Liver (tissue), 3 donors: ENCODE measurements around the gene ERO1B.

ENCODE experiments used
- ATF3 ChIP-seq: IDR thresholded peaks from 2 replicates; pipeline ENCODE4 v1.6.1; 2016; ENCODE audit warnings: antibody characterized with exemption
- CTCF ChIP-seq: fragments of 150-350 bp; IDR thresholded peaks from 2 replicates; pipeline ENCODE4 v1.5.1; 2017; ENCODE audit warnings: improper control_type of control experiment, low read depth, low read length; ENCODE audit not compliant: missing input control
- EGR1 ChIP-seq, 2 donors: IDR thresholded peaks; 2 replicates each; pipeline ENCODE4 v1.6.1; 2016 to 2018; ENCODE audit warnings: antibody characterized with exemption in 2 of 2, low read depth in 2 of 2
- FOXA1 ChIP-seq: IDR thresholded peaks from 2 replicates; pipeline ENCODE4 v1.6.1; 2016; ENCODE audit warnings: antibody characterized with exemption
- JUND ChIP-seq, 2 donors: IDR thresholded peaks; 2 replicates each; pipeline ENCODE4 v1.6.1; 2016; ENCODE audit warnings: antibody characterized with exemption in 2 of 2
- MAX ChIP-seq: IDR thresholded peaks from 2 replicates; pipeline ENCODE4 v1.6.1; 2016; ENCODE audit warnings: antibody characterized with exemption
- NR2F2 ChIP-seq: IDR thresholded peaks from 2 replicates; pipeline ENCODE4 v1.6.1; 2016; ENCODE audit warnings: antibody characterized with exemption
- RAD21 ChIP-seq, 2 donors: IDR thresholded peaks; 2 replicates each; pipeline ENCODE4 v1.6.1; 2016; ENCODE audit warnings: antibody characterized with exemption in 2 of 2, mild to moderate bottlenecking in 2 of 2
- RXRA ChIP-seq, 2 donors: IDR thresholded peaks; 2 replicates each; pipeline ENCODE4 v1.6.1; 2017 to 2018; ENCODE audit warnings: antibody characterized with exemption in 2 of 2, mild to moderate bottlenecking in 1 of 2
- SP1 ChIP-seq: IDR thresholded peaks from 2 replicates; pipeline ENCODE4 v1.6.1; 2018; ENCODE audit warnings: antibody characterized with exemption, mild to moderate bottlenecking
- TAF1 ChIP-seq: conservative IDR thresholded peaks from 2 replicates; pipeline ENCODE4 v1.6.1; 2016; ENCODE audit warnings: antibody characterized with exemption, mild to moderate bottlenecking
- YY1 ChIP-seq: IDR thresholded peaks from 2 replicates; pipeline ENCODE4 v1.6.1; 2016; ENCODE audit warnings: antibody characterized with exemption, mild to moderate bottlenecking
- ZBTB33 ChIP-seq: IDR thresholded peaks from 2 replicates; pipeline ENCODE4 v1.6.1; 2016; ENCODE audit warnings: antibody characterized with exemption
- TF ChIP-seq, protein P1 (sequence below): IDR thresholded peaks from 2 replicates; pipeline ENCODE4 v1.6.1; 2016; ENCODE audit warnings: antibody characterized with exemption, mild to moderate bottlenecking
- donor health status: healthy.
- donor health status: healthy.

DNA sequence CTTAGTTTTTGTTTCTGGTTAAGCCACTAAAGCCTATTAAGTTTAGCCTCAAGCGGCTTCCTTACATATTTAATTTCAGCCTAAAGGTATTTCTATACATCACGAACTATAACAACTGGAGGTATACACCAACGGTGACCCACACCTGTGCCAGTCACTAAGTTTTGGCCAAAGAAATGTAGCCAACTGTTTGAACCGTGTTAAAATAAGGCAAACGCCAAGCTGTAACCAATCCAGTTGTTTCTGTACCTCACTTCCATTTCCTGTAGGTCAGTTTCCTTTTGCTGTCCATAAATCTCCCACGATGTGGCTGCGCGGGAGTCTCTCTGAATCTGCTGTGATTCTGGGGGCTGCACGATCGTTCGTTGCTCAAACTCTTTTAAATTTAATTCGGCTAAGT is 5.6 kb upstream of the ERO1B start:
- no peak for TF ChIP-seq CTCF
- TF ChIP-seq NR2F2: no peak
- no peak for TF ChIP-seq JUND (IDR thresholded peaks at IDR 0.05)
- TF ChIP-seq, protein P1, sequence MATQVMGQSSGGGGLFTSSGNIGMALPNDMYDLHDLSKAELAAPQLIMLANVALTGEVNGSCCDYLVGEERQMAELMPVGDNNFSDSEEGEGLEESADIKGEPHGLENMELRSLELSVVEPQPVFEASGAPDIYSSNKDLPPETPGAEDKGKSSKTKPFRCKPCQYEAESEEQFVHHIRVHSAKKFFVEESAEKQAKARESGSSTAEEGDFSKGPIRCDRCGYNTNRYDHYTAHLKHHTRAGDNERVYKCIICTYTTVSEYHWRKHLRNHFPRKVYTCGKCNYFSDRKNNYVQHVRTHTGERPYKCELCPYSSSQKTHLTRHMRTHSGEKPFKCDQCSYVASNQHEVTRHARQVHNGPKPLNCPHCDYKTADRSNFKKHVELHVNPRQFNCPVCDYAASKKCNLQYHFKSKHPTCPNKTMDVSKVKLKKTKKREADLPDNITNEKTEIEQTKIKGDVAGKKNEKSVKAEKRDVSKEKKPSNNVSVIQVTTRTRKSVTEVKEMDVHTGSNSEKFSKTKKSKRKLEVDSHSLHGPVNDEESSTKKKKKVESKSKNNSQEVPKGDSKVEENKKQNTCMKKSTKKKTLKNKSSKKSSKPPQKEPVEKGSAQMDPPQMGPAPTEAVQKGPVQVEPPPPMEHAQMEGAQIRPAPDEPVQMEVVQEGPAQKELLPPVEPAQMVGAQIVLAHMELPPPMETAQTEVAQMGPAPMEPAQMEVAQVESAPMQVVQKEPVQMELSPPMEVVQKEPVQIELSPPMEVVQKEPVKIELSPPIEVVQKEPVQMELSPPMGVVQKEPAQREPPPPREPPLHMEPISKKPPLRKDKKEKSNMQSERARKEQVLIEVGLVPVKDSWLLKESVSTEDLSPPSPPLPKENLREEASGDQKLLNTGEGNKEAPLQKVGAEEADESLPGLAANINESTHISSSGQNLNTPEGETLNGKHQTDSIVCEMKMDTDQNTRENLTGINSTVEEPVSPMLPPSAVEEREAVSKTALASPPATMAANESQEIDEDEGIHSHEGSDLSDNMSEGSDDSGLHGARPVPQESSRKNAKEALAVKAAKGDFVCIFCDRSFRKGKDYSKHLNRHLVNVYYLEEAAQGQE: no peak
- no peak for TF ChIP-seq FOXA1
- no peak for TF ChIP-seq MAX
- no peak for TF ChIP-seq EGR1 (IDR thresholded peaks at IDR 0.05; ENCODE audit: low read depth in 2 of 2)
- TF ChIP-seq ATF3: no peak
- no peak for TF ChIP-seq SP1
- TF ChIP-seq YY1: no peak
- TF ChIP-seq ZBTB33: no peak
- TF ChIP-seq TAF1: no peak
- TF ChIP-seq RXRA (IDR thresholded peaks at IDR 0.05): no peak
- TF ChIP-seq RAD21 (IDR thresholded peaks at IDR 0.05): no peak
